H1 (cell line): Measurements from ENCODE around the gene VRK2. TPM values are rescaled to one million over a fixed set of nuclear protein-coding genes. Genes with fewer than 3 reads are reported as not detected.

ENCODE experiments used
- SRF ChIP-seq: IDR thresholded peaks from 2 replicates; pipeline ENCODE4 v1.6.1; 2011; ENCODE audit warnings: mild to moderate bottlenecking, low read depth, low read length, moderate library complexity
- polyA plus RNA-seq, 7 experiments: library from polyadenylated mRNA; depleted of rRNA in 3 of 7; stranded (reverse) in 5 of 7; unstranded in 2 of 7; fragments of >200 nt in 5 of 7; fragments of 200-250 nt in 2 of 7; gene quantifications; 1 replicate in 5 of 7; 2 replicates in 1 of 7; 4 replicates in 1 of 7; pipeline versions ENCODE4 v1.2.1 to v1.2.3, GENCODE V29; 2011 to 2013; ENCODE audit warnings: missing spikeins in 2 of 7, mixed read lengths in 2 of 7
- total RNA-seq: library from RNA; stranded (reverse); fragmentation: NEBNext Ultra II Directional; extraction: Animal tissue kit (Norgen Biotek cat#: 25700); gene quantifications from 2 replicates; pipeline ENCODE4 v1.2.1, GENCODE V29; 2021

Gene VRK2
- total and polyA plus RNA-seq, 2 of the 8 experiments (the other 6 are each of a cell fraction or from before 2014, with no cell fraction given): 7.6 to 27.8 TPM

GRCh38 chr2:58194458-58194857 is 147.9 kb downstream of the VRK2 start (continued):
- no peak for TF ChIP-seq SRF
